Measurements from ENCODE around the gene COQ6. TPM values are rescaled to one million over a fixed set of nuclear protein-coding genes. Genes with fewer than 3 reads are reported as not detected.

COQ6 gene
- total RNA-seq, 1 donor from 2014 or later = 27.3 TPM

- H3K4me3 ChIP-seq = no peak overlapping the region
- no peak for TF ChIP-seq POLR2AphosphoS5 (IDR thresholded peaks at IDR 0.05; ENCODE audit: insufficient read depth in 1 of 2, low read depth in 1 of 2)
- TF ChIP-seq CTCF (IDR thresholded peaks at IDR 0.05) = no peak
- no peak for TF ChIP-seq POLR2A (IDR thresholded peaks at IDR 0.05)
- no peaks in the 10 kb centered on the region for H3K4me1 ChIP-seq
- no peak overlapping the region for H3K27ac ChIP-seq
- no peaks in the 10 kb centered on the region for H3K9me3 ChIP-seq
- no peak for DNase-seq (ENCODE audit: extremely low spot score in 2 of 2)
- peaks cover 0 to 18% of the 10 kb centered on the region in 2 donors for H3K36me3 ChIP-seq
- intact Hi-C loops (cut with DNase I) = no loop called here
- no peaks in the 10 kb centered on the region for H3K27me3 ChIP-seq
Measured at GRCh38 chr14:74008843-74009499, 58.9 kb downstream of the COQ6 start.

Small RNA genes lying within 50 kb of the gene (small RNA-seq; reads per million reads assigned to genes)
- gene AC005480.2 (not detected), gene RF00019 (not detected)

Other genes starting within 250 kb of the COQ6 start
- 35.4 TPM for gene PNMA1, start 235.9 kb upstream of the COQ6 start, total RNA-seq
- gene PTGR2, start 98.5 kb upstream of the COQ6 start, total RNA-seq = 5.6 TPM
- 36.6 TPM for gene ZNF410, start 63.4 kb upstream of the COQ6 start, total RNA-seq
- 5.2 TPM for gene FAM161B, start 208 bp upstream of the COQ6 start, total RNA-seq
- gene ENTPD5, start 69.0 kb downstream of the COQ6 start, total RNA-seq = 8.6 TPM
- 5.6 TPM for gene BBOF1, start 69.0 kb downstream of the COQ6 start, total RNA-seq
- 20.9 TPM for gene ALDH6A1, start 134.2 kb downstream of the COQ6 start, total RNA-seq
- 5.9 TPM for gene LIN52, start 134.7 kb downstream of the COQ6 start, total RNA-seq

All from vagina (tissue), 2 donors.